HepG2 (cell line): ENCODE data around the gene PTGR1. TPM values are rescaled to one million over a fixed set of nuclear protein-coding genes. Genes with fewer than 3 reads are reported as not detected.

Experiments
- ARID3A ChIP-seq: IDR thresholded peaks from 2 replicates; pipeline ENCODE4 v1.6.1; 2012; ENCODE audit warnings: low read depth, low read length, improper control_type of control experiment
- CAMTA2 ChIP-seq: sonication (generic); formaldehyde crosslinking; IDR thresholded peaks from 2 replicates; pipeline ENCODE4 v1.4.0; 2020; ENCODE audit warnings: mild to moderate bottlenecking, missing genetic modification reagents, borderline replicate concordance
- DPF2 ChIP-seq: sonication (generic); formaldehyde crosslinking; IDR thresholded peaks from 2 replicates; pipeline ENCODE4 v1.4.0; 2020; ENCODE audit warnings: mild to moderate bottlenecking, low read depth, missing genetic modification reagents, borderline replicate concordance
- DR1 ChIP-seq: sonication (generic); formaldehyde crosslinking; IDR thresholded peaks from 2 replicates; pipeline ENCODE4 v1.8.0; 2021; ENCODE audit warnings: mild to moderate bottlenecking, missing genetic modification reagents, inconsistent platforms
- MIER3 ChIP-seq: IDR thresholded peaks from 2 replicates; pipeline ENCODE4 v1.6.1; 2016; ENCODE audit warnings: missing compliant biosample characterization, borderline replicate concordance
- MXD4 ChIP-seq: IDR thresholded peaks from 2 replicates; pipeline ENCODE4 v1.6.1; 2016; ENCODE audit warnings: mild to moderate bottlenecking, missing biosample characterization, missing genetic modification reagents
- PAX8 ChIP-seq: sonication (generic); formaldehyde crosslinking; IDR thresholded peaks from 2 replicates; pipeline ENCODE4 v1.8.0; 2022; ENCODE audit warnings: mild to moderate bottlenecking, missing genetic modification reagents, borderline replicate concordance
- PHF21A ChIP-seq: sonication (generic); formaldehyde crosslinking; IDR thresholded peaks from 2 replicates; pipeline ENCODE4 v1.5.0; 2020; ENCODE audit warnings: mild to moderate bottlenecking, missing genetic modification reagents
- PHF5A ChIP-seq: IDR thresholded peaks from one replicate; pipeline ENCODE4 v1.6.1; 2018; ENCODE audit warnings: low read depth, missing genetic modification reagents; ENCODE audit not compliant: unreplicated experiment
- REL ChIP-seq: sonication (generic); formaldehyde crosslinking; conservative IDR thresholded peaks from 2 replicates; pipeline ENCODE4 v1.8.0; 2022; ENCODE audit warnings: mild to moderate bottlenecking, missing genetic modification reagents, moderate library complexity
- RFX1 ChIP-seq: fragments of 450-650 bp; IDR thresholded peaks from 2 replicates; pipeline ENCODE4 v1.6.1; 2017
- SP5 ChIP-seq: IDR thresholded peaks from 2 replicates; pipeline ENCODE4 v1.6.1; 2016; ENCODE audit warnings: low read depth, borderline replicate concordance
- SPEN ChIP-seq: sonication (generic); formaldehyde crosslinking; IDR thresholded peaks from 2 replicates; pipeline ENCODE4 v1.5.1; 2020; ENCODE audit warnings: low read depth, mild to moderate bottlenecking, missing genetic modification reagents
- STAT6 ChIP-seq: sonication (generic); formaldehyde crosslinking; IDR thresholded peaks from 2 replicates; pipeline ENCODE4 v1.4.0; 2020; ENCODE audit warnings: missing genetic modification reagents, mild to moderate bottlenecking, borderline replicate concordance
- THYN1 ChIP-seq: sonication (generic); formaldehyde crosslinking; IDR thresholded peaks from 2 replicates; pipeline ENCODE4 v1.8.1; 2023; ENCODE audit warnings: low read depth, mild to moderate bottlenecking, moderate library complexity, missing genetic modification reagents, borderline replicate concordance
- ZHX2 ChIP-seq, 2 experiments: sonication (generic) in 1 of 2; formaldehyde crosslinking in 1 of 2; IDR thresholded peaks; 2 replicates each; pipeline versions ENCODE4 v1.6.1 to v1.9.0; 2014 to 2022; ENCODE audit warnings: antibody characterized with exemption in 1 of 2, borderline replicate concordance in 1 of 2, inconsistent platforms in 1 of 2, low read depth in 1 of 2, missing genetic modification reagents in 1 of 2
- ZNF331 ChIP-seq: sonication (generic); formaldehyde crosslinking; IDR thresholded peaks from 2 replicates; pipeline ENCODE4 v1.4.0; 2020; ENCODE audit warnings: missing genetic modification reagents
- ZNF644 ChIP-seq: IDR thresholded peaks from 2 replicates; pipeline ENCODE4 v1.6.1; 2016; ENCODE audit warnings: low read depth
- polyA plus RNA-seq, 8 experiments: library from polyadenylated mRNA; depleted of rRNA in 3 of 8; stranded (reverse) in 7 of 8; unstranded in 1 of 8; fragments of >200 nt; fragmentation: Illumina TruSeq in 4 of 8; extraction: Trizol in 4 of 8; gene quantifications; 2 replicates each; pipeline versions ENCODE4 v1.2.1 to v1.2.3, GENCODE V29; 2011 to 2016; ENCODE audit warnings: low read depth in 4 of 8, missing spikeins in 1 of 8, mixed read lengths in 1 of 8; ENCODE audit not compliant: insufficient read depth in 1 of 8
- total RNA-seq, 5 experiments: library from RNA; depleted of rRNA; stranded (reverse); fragments of >200 nt; fragmentation: Illumina TruSeq; extraction: Trizol; gene quantifications; 2 replicates each; pipeline ENCODE4 v1.2.3, GENCODE V29; 2016; ENCODE audit warnings: low read depth in 1 of 5

PTGR1 gene
- total and polyA plus RNA-seq, 2 of the 13 experiments (the other 11 are each of a cell fraction or from before 2014, with no cell fraction given): 6.0 to 15.8 TPM

GRCh38 chr9:111627260-111627963, 28.0 kb upstream of the PTGR1 start (continued):
- TF ChIP-seq DPF2 (CRISPR knock-in tag): no peak
- no peak for TF ChIP-seq SP5 (CRISPR knock-in tag)
- no peak for TF ChIP-seq PAX8
- no peak for TF ChIP-seq MIER3 (CRISPR knock-in tag)
- no peak for TF ChIP-seq RFX1
- TF ChIP-seq CAMTA2 (CRISPR knock-in tag): no peak
- no peak for TF ChIP-seq ZNF644
- TF ChIP-seq THYN1 (CRISPR knock-in tag): no peak
- TF ChIP-seq DR1 (CRISPR knock-in tag): no peak
- no peak for TF ChIP-seq SPEN (CRISPR knock-in tag)
- TF ChIP-seq REL: no peak
- TF ChIP-seq MXD4 (CRISPR knock-in tag): no peak
- 0 out of 2 replicates have a peak, but pooled peaks have one; percentile 31 for TF ChIP-seq PHF21A (CRISPR knock-in tag)
- TF ChIP-seq ARID3A: peak; percentile 75
- TF ChIP-seq STAT6 (CRISPR knock-in tag): no peak
- no peak for TF ChIP-seq ZHX2 (IDR thresholded peaks at IDR 0.05; ENCODE audit: low read depth)
- TF ChIP-seq ZHX2 (CRISPR knock-in tag; IDR thresholded peaks at IDR 0.05; ENCODE audit: borderline replicate concordance): no peak
- TF ChIP-seq ZNF331 (CRISPR knock-in tag): no peak
- TF ChIP-seq PHF5A: no peak
